Retinal pigment epithelial cell (primary cell): ENCODE results near the gene PLAU.

Source experiments
- DNase-seq: peaks from one replicate; pipeline ENCODE4 v3.0.0-alpha.2; 2010; ENCODE audit warnings: low read depth
- H3K4me3 ChIP-seq: 2 replicates; pipeline ENCODE4 v1.5.1; 2011; ENCODE audit warnings: mild to moderate bottlenecking, low read length, control low read depth, moderate library complexity
- CTCF ChIP-seq: conservative IDR thresholded peaks from 2 replicates; pipeline ENCODE4 v1.5.1; 2011; ENCODE audit warnings: low read depth, low read length, control low read depth, inconsistent platforms

PLAU gene

GRCh38 chr10:73876971-73877370, 34.0 kb upstream of the PLAU start:
- H3K4me3 ChIP-seq: no peak overlapping the region
- DNase-seq: no peak
- no peak for TF ChIP-seq CTCF

- no peak for DNase-seq
- TF ChIP-seq CTCF: no peak
Observed at GRCh38 chr10:73877533-73878160, 33.3 kb upstream of the PLAU start.

GRCh38 chr10:73878365-73878764, 32.6 kb upstream of the PLAU start:
- TF ChIP-seq CTCF: no peak
- no peak overlapping the region for H3K4me3 ChIP-seq
- DNase-seq: no peak

More at GRCh38 chr10:73877533-73878160, 33.3 kb upstream of the PLAU start:
- no peak overlapping the region for H3K4me3 ChIP-seq

GRCh38 chr10:73879296-73880173, 31.4 kb upstream of the PLAU start:
- TF ChIP-seq CTCF: peak; percentile 94
- no peak overlapping the region for H3K4me3 ChIP-seq
- DNase-seq: no peak

GRCh38 chr10:73881221-73881919, 29.6 kb upstream of the PLAU start:
- DNase-seq: no peak
- no peak for TF ChIP-seq CTCF
- H3K4me3 ChIP-seq: no peak overlapping the region

- no peak for TF ChIP-seq CTCF
- DNase-seq: no peak
- no peak overlapping the region for H3K4me3 ChIP-seq
Observed at GRCh38 chr10:73884017-73884416, 26.9 kb upstream of the PLAU start.
